ENCODE measurements around the gene CENATAC.

The CENATAC gene

DNA sequence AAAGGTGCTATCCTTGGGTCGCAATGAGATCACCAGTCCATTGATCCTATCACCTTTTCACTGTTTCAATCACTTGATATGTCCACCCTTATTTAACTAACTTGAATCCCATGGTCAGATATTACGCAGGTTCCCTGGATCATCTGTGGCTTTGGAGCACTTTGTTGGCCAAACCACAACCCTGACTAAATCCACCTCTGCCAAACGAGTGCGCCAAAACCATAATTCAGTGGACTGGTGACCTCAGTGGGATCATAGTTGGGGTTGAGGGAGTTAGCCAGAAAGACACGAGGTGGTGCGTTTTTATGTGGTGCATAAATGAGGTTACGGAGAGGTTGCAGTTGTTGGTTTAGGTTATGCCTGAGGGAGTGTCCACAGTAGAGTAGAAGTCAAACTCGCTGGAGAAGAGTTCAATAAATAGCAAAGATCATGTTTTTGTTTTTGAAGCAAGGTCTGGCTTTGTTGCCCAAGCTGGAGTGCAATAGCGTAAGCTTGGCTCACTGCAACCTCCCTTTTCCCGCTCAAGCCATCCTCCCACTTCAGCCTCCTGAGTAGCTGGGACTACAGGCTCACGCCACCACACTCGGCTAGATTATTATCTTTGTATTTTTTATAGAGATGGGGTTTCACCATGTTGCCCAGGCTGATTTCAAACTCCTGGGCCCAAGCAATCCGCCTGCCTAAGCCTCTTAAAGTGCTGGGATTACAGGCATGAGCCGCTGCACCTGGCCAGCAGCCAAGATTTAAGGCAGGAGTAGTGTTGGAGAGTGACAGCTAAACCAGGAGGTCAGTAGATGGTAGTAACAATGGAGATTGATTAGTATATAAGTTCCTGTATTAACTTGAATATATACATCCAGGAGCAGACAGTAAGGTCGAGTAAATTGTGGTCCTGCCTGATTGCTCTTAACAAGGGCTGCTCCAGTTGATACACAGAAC lies 21.9 kb upstream of the CENATAC start:
- TF ChIP-seq, protein P1, sequence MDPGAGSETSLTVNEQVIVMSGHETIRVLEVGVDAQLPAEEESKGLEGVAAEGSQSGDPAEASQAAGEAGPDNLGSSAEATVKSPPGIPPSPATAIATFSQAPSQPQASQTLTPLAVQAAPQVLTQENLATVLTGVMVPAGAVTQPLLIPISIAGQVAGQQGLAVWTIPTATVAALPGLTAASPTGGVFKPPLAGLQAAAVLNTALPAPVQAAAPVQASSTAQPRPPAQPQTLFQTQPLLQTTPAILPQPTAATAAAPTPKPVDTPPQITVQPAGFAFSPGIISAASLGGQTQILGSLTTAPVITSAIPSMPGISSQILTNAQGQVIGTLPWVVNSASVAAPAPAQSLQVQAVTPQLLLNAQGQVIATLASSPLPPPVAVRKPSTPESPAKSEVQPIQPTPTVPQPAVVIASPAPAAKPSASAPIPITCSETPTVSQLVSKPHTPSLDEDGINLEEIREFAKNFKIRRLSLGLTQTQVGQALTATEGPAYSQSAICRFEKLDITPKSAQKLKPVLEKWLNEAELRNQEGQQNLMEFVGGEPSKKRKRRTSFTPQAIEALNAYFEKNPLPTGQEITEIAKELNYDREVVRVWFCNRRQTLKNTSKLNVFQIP (CRISPR knock-in tag; IDR thresholded peaks at IDR 0.05; ENCODE audit: borderline replicate concordance, low read depth): no peak
- TF ChIP-seq ARNTL (CRISPR knock-in tag; IDR thresholded peaks at IDR 0.05; ENCODE audit: borderline replicate concordance, low read depth): no peak
- TF ChIP-seq ISL1 (CRISPR knock-in tag; IDR thresholded peaks at IDR 0.05): no peak
- TF ChIP-seq ESRRG (CRISPR knock-in tag; IDR thresholded peaks at IDR 0.05): no peak
- TF ChIP-seq PPARA (CRISPR knock-in tag; IDR thresholded peaks at IDR 0.05; ENCODE audit: borderline replicate concordance): no peak
- TF ChIP-seq ZNF70 (CRISPR knock-in tag; IDR thresholded peaks at IDR 0.05): no peak
- no peak for TF ChIP-seq TOX (CRISPR knock-in tag; IDR thresholded peaks at IDR 0.05; ENCODE audit: borderline replicate concordance)
- TF ChIP-seq GLIS3 (CRISPR knock-in tag; IDR thresholded peaks at IDR 0.05): no peak
- ATAC-seq: peak; percentile 37; the same call in 2 of the 3 replicates

DNA sequence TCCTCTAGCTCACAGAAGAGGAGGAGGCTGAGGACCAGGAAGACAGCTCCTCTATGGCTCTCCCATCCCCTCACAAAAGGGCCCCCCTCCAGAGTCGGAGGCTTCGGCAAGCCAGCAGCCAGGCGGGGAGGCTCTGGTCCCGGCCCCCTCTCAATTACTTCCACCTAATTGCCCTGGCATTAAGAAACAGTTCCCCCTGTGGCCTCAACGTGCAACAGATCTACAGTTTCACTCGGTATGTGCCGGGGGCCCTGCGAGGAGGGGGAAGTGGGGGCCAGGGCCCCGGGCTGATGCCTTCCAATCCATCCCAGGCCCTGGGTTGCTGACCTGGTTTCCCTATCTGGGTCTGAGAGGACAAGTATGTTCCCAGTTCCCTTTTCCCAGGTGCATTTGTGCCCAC lies 18.5 kb upstream of the CENATAC start:
- TF ChIP-seq ZNF70 (CRISPR knock-in tag; IDR thresholded peaks at IDR 0.05) (no peak), CSDC2 (CRISPR knock-in tag; IDR thresholded peaks at IDR 0.05) (no peak), OSR1 (CRISPR knock-in tag; IDR thresholded peaks at IDR 0.05) (no peak), ZFP3 (CRISPR knock-in tag; IDR thresholded peaks at IDR 0.05) (no peak), SNAI2 (CRISPR knock-in tag; IDR thresholded peaks at IDR 0.05) (no peak), TCF4 (CRISPR knock-in tag; IDR thresholded peaks at IDR 0.05; ENCODE audit: borderline replicate concordance) (no peak), BACH2 (CRISPR knock-in tag; IDR thresholded peaks at IDR 0.05; ENCODE audit: borderline replicate concordance) (no peak), ISL1 (CRISPR knock-in tag; IDR thresholded peaks at IDR 0.05) (no peak), RARB (CRISPR knock-in tag; IDR thresholded peaks at IDR 0.05) (no peak), PPARA (CRISPR knock-in tag; IDR thresholded peaks at IDR 0.05; ENCODE audit: borderline replicate concordance) (no peak), ARNTL (CRISPR knock-in tag; IDR thresholded peaks at IDR 0.05; ENCODE audit: borderline replicate concordance, low read depth) (no peak), ZFP30 (CRISPR knock-in tag; IDR thresholded peaks at IDR 0.05) (no peak), ZNF565 (CRISPR knock-in tag; conservative IDR thresholded peaks at IDR 0.05; ENCODE audit: low read depth) (no peak), GLIS3 (CRISPR knock-in tag; IDR thresholded peaks at IDR 0.05) (no peak), ZC3H10 (CRISPR knock-in tag; IDR thresholded peaks at IDR 0.05) (no peak)
- TF ChIP-seq, protein P1 (CRISPR knock-in tag; IDR thresholded peaks at IDR 0.05; ENCODE audit: borderline replicate concordance, low read depth): no peak
- TF ChIP-seq, protein P2, sequence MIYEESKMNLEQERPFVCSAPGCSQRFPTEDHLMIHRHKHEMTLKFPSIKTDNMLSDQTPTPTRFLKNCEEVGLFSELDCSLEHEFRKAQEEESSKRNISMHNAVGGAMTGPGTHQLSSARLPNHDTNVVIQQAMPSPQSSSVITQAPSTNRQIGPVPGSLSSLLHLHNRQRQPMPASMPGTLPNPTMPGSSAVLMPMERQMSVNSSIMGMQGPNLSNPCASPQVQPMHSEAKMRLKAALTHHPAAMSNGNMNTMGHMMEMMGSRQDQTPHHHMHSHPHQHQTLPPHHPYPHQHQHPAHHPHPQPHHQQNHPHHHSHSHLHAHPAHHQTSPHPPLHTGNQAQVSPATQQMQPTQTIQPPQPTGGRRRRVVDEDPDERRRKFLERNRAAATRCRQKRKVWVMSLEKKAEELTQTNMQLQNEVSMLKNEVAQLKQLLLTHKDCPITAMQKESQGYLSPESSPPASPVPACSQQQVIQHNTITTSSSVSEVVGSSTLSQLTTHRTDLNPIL (CRISPR knock-in tag; IDR thresholded peaks at IDR 0.05; ENCODE audit: low read depth): no peak
- TF ChIP-seq, protein P3, sequence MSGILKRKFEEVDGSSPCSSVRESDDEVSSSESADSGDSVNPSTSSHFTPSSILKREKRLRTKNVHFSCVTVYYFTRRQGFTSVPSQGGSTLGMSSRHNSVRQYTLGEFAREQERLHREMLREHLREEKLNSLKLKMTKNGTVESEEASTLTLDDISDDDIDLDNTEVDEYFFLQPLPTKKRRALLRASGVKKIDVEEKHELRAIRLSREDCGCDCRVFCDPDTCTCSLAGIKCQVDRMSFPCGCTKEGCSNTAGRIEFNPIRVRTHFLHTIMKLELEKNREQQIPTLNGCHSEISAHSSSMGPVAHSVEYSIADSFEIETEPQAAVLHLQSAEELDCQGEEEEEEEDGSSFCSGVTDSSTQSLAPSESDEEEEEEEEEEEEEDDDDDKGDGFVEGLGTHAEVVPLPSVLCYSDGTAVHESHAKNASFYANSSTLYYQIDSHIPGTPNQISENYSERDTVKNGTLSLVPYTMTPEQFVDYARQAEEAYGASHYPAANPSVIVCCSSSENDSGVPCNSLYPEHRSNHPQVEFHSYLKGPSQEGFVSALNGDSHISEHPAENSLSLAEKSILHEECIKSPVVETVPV (CRISPR knock-in tag; IDR thresholded peaks at IDR 0.05): no peak
- TF ChIP-seq, protein P4, sequence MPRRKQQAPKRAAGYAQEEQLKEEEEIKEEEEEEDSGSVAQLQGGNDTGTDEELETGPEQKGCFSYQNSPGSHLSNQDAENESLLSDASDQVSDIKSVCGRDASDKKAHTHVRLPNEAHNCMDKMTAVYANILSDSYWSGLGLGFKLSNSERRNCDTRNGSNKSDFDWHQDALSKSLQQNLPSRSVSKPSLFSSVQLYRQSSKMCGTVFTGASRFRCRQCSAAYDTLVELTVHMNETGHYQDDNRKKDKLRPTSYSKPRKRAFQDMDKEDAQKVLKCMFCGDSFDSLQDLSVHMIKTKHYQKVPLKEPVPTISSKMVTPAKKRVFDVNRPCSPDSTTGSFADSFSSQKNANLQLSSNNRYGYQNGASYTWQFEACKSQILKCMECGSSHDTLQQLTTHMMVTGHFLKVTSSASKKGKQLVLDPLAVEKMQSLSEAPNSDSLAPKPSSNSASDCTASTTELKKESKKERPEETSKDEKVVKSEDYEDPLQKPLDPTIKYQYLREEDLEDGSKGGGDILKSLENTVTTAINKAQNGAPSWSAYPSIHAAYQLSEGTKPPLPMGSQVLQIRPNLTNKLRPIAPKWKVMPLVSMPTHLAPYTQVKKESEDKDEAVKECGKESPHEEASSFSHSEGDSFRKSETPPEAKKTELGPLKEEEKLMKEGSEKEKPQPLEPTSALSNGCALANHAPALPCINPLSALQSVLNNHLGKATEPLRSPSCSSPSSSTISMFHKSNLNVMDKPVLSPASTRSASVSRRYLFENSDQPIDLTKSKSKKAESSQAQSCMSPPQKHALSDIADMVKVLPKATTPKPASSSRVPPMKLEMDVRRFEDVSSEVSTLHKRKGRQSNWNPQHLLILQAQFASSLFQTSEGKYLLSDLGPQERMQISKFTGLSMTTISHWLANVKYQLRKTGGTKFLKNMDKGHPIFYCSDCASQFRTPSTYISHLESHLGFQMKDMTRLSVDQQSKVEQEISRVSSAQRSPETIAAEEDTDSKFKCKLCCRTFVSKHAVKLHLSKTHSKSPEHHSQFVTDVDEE (CRISPR knock-in tag; IDR thresholded peaks at IDR 0.05): no peak
- no peak for ATAC-seq

Measured in SK-N-SH treated with all-trans-retinoic acid at 6 μM for 48 hours (cell line).